ENCODE measurements around the gene STXBP1.
A peak's percentile ranks its signal among the peaks of the same experiment; 100 is the strongest.

Gene STXBP1

GRCh38 chr9:127697575-127697974 is 85.5 kb downstream of the STXBP1 start:
- Histone ChIP-seq H4K20me1 (ENCODE audit: control insufficient read depth, insufficient read depth, low read depth, low read length) (no peaks in the 10 kb centered on the region), H3K4me3 (ENCODE audit: low read length) (no peak overlapping the region), H3K4me1 (ENCODE audit: control insufficient read depth, low read length) (peaks cover 6% of the 10 kb centered on the region)

DNA sequence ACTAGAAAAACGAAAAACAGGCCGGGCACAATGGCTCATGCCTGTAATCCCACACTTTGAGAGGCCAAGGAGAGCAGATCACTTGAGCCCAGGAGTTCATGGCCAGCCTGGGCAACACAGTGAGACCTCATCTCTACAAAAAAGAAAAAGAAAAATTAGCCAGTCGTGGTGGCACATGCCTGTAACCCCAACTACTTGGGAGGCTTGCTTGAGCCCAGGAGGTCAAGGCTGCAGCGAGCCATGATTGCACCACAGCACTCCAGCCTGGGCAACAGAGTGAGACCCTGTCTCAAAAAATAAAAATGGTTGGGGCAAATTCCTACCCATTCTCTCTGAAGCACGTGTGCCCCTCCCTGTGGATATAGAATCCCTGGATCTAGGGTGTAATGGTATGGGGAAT is 86.3 kb downstream of the STXBP1 start:
- H3K36me3 ChIP-seq (ENCODE audit: control insufficient read depth, low read length): no peaks in the 10 kb centered on the region
- H4K20me1 ChIP-seq (ENCODE audit: control insufficient read depth, insufficient read depth, low read depth, low read length): no peaks in the 10 kb centered on the region
- H3K27ac ChIP-seq (ENCODE audit: low read depth, low read length): no peak overlapping the region
- H3K4me1 ChIP-seq (ENCODE audit: control insufficient read depth, low read length): peaks cover 6% of the 10 kb centered on the region
- no peak for TF ChIP-seq EZH2phosphoT487 (IDR thresholded peaks at IDR 0.05; ENCODE audit: borderline replicate concordance, low read length)
- TF ChIP-seq, protein P1, sequence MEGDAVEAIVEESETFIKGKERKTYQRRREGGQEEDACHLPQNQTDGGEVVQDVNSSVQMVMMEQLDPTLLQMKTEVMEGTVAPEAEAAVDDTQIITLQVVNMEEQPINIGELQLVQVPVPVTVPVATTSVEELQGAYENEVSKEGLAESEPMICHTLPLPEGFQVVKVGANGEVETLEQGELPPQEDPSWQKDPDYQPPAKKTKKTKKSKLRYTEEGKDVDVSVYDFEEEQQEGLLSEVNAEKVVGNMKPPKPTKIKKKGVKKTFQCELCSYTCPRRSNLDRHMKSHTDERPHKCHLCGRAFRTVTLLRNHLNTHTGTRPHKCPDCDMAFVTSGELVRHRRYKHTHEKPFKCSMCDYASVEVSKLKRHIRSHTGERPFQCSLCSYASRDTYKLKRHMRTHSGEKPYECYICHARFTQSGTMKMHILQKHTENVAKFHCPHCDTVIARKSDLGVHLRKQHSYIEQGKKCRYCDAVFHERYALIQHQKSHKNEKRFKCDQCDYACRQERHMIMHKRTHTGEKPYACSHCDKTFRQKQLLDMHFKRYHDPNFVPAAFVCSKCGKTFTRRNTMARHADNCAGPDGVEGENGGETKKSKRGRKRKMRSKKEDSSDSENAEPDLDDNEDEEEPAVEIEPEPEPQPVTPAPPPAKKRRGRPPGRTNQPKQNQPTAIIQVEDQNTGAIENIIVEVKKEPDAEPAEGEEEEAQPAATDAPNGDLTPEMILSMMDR (IDR thresholded peaks at IDR 0.05; ENCODE audit: low read depth, low read length, poor library complexity, severe bottlenecking): no peak
- no peaks in the 10 kb centered on the region for H3K79me2 ChIP-seq (ENCODE audit: control insufficient read depth, low read length)
- H3K4me2 ChIP-seq (ENCODE audit: low read length): no peak overlapping the region
- no peaks in the 10 kb centered on the region for H3K9me2 ChIP-seq (replicated peaks; ENCODE audit: control insufficient read depth, low read length)
- no peaks in the 10 kb centered on the region for H3K27me3 ChIP-seq (ENCODE audit: control insufficient read depth, low read length)
- no peak overlapping the region for H3K4me3 ChIP-seq (ENCODE audit: low read length)
- H3K9me3 ChIP-seq (ENCODE audit: control insufficient read depth, insufficient read depth, low read length): no peaks in the 10 kb centered on the region
- H3F3A ChIP-seq (ENCODE audit: control insufficient read depth, insufficient read depth): no peaks in the 10 kb centered on the region

More at GRCh38 chr9:127697575-127697974, 85.5 kb downstream of the STXBP1 start:
- H3F3A ChIP-seq (ENCODE audit: control insufficient read depth, insufficient read depth): no peaks in the 10 kb centered on the region
- no peaks in the 10 kb centered on the region for H3K9me2 ChIP-seq (replicated peaks; ENCODE audit: control insufficient read depth, low read length)
- H3K79me2 ChIP-seq (ENCODE audit: control insufficient read depth, low read length): no peaks in the 10 kb centered on the region
- no peaks in the 10 kb centered on the region for H3K36me3 ChIP-seq (ENCODE audit: control insufficient read depth, low read length)
- H3K9me3 ChIP-seq (ENCODE audit: control insufficient read depth, insufficient read depth, low read length): no peaks in the 10 kb centered on the region
- H3K27ac ChIP-seq (ENCODE audit: low read depth, low read length): no peak overlapping the region
- no peaks in the 10 kb centered on the region for H3K27me3 ChIP-seq (ENCODE audit: control insufficient read depth, low read length)
- H3K4me2 ChIP-seq (ENCODE audit: low read length): no peak overlapping the region
- TF ChIP-seq EZH2phosphoT487 (IDR thresholded peaks at IDR 0.05; ENCODE audit: borderline replicate concordance, low read length): no peak
- TF ChIP-seq, protein P1 (IDR thresholded peaks at IDR 0.05; ENCODE audit: low read depth, low read length, poor library complexity, severe bottlenecking): no peak

GRCh38 chr9:127698985-127699670 is 87.1 kb downstream of the STXBP1 start:
- H3K4me3 ChIP-seq (ENCODE audit: low read length): peak overlapping the region; percentile 67
- H3K79me2 ChIP-seq (ENCODE audit: control insufficient read depth, low read length): no peaks in the 10 kb centered on the region
- TF ChIP-seq EZH2phosphoT487 (IDR thresholded peaks at IDR 0.05; ENCODE audit: borderline replicate concordance, low read length): no peak
- TF ChIP-seq, protein P1 (IDR thresholded peaks at IDR 0.05; ENCODE audit: low read depth, low read length, poor library complexity, severe bottlenecking): no peak
- H3K27ac ChIP-seq (ENCODE audit: low read depth, low read length): no peak overlapping the region
- peak overlapping the region; percentile 65 for H3K4me2 ChIP-seq (ENCODE audit: low read length)
- no peaks in the 10 kb centered on the region for H3F3A ChIP-seq (ENCODE audit: control insufficient read depth, insufficient read depth)
- H3K36me3 ChIP-seq (ENCODE audit: control insufficient read depth, low read length): no peaks in the 10 kb centered on the region
- peaks cover 6% of the 10 kb centered on the region for H3K4me1 ChIP-seq (ENCODE audit: control insufficient read depth, low read length)
- no peaks in the 10 kb centered on the region for H3K9me3 ChIP-seq (ENCODE audit: control insufficient read depth, insufficient read depth, low read length)
- H4K20me1 ChIP-seq (ENCODE audit: control insufficient read depth, insufficient read depth, low read depth, low read length): no peaks in the 10 kb centered on the region
- H3K27me3 ChIP-seq (ENCODE audit: control insufficient read depth, low read length): no peaks in the 10 kb centered on the region
- no peaks in the 10 kb centered on the region for H3K9me2 ChIP-seq (replicated peaks; ENCODE audit: control insufficient read depth, low read length)
